Uterus (tissue), 2 donors: Measurements from ENCODE around the gene ZNF462.

Experiments
- POLR2A ChIP-seq, 2 donors: fragments of 450-650 bp; IDR thresholded peaks; one replicate each; pipeline ENCODE4 v1.6.1; 2016; ENCODE audit warnings: antibody characterized with exemption in 2 of 2, mild to moderate bottlenecking in 1 of 2, moderate library complexity in 1 of 2
- TF ChIP-seq, protein P1 (sequence below), 4 experiments: fragments of 200-600 bp in 2 of 4; fragments of 450-650 bp in 2 of 4; sonication (generic) in 2 of 4; IDR thresholded peaks; one replicate each; pipeline ENCODE4 v1.5.1; 2016 to 2019; ENCODE audit warnings: antibody characterized with exemption in 4 of 4, mild to moderate bottlenecking in 2 of 4, moderate library complexity in 1 of 4

GRCh38 chr9:106933470-106933869 is 70.5 kb downstream of the ZNF462 start:
- TF ChIP-seq, protein P1, sequence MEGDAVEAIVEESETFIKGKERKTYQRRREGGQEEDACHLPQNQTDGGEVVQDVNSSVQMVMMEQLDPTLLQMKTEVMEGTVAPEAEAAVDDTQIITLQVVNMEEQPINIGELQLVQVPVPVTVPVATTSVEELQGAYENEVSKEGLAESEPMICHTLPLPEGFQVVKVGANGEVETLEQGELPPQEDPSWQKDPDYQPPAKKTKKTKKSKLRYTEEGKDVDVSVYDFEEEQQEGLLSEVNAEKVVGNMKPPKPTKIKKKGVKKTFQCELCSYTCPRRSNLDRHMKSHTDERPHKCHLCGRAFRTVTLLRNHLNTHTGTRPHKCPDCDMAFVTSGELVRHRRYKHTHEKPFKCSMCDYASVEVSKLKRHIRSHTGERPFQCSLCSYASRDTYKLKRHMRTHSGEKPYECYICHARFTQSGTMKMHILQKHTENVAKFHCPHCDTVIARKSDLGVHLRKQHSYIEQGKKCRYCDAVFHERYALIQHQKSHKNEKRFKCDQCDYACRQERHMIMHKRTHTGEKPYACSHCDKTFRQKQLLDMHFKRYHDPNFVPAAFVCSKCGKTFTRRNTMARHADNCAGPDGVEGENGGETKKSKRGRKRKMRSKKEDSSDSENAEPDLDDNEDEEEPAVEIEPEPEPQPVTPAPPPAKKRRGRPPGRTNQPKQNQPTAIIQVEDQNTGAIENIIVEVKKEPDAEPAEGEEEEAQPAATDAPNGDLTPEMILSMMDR (IDR thresholded peaks at IDR 0.05): no peak
- TF ChIP-seq POLR2A (IDR thresholded peaks at IDR 0.05): no peak
